Kidney (tissue), 14 donors: Measurements from ENCODE around the gene PCTP. TPM values are rescaled to one million over a fixed set of nuclear protein-coding genes. Genes with fewer than 3 reads are reported as not detected.

Source experiments
- DNase-seq, 5 donors: peaks; one replicate each; pipeline ENCODE4 v3.0.0-alpha.2; 2013 to 2020
- FAIRE-seq: peaks from 2 replicates; lab custom pipeline; 2012; peaks lifted over from hg19 to GRCh38; lab: Jason Lieb, UNC
- H3K27ac ChIP-seq, 2 donors: one replicate each; pipeline ENCODE4 v1.7.0; 2013; ENCODE audit warnings: low read depth in 2 of 2, low read length in 2 of 2, inconsistent platforms in 1 of 2
- H3K27me3 ChIP-seq: one replicate; pipeline ENCODE4 v1.7.1; 2013; ENCODE audit warnings: low read length, inconsistent platforms; ENCODE audit not compliant: control insufficient read depth, insufficient read depth
- H3K36me3 ChIP-seq, 3 donors: one replicate each; pipeline versions ENCODE4 v1.7.0 to v1.7.1; 2013; ENCODE audit warnings: low read length in 3 of 3, control low read depth in 1 of 3, inconsistent platforms in 1 of 3; ENCODE audit not compliant: insufficient read depth in 3 of 3, control insufficient read depth in 2 of 3
- H3K4me1 ChIP-seq, 3 donors: one replicate each; pipeline versions ENCODE4 v1.7.0 to v1.7.1; 2013; ENCODE audit warnings: low read length in 3 of 3, inconsistent platforms in 1 of 3, low read depth in 1 of 3; ENCODE audit not compliant: control insufficient read depth in 2 of 3, insufficient read depth in 2 of 3
- H3K4me3 ChIP-seq, 3 donors: one replicate each; pipeline versions ENCODE4 v1.7.0 to v1.8.1; 2013; ENCODE audit warnings: low read length in 3 of 3, control low read depth in 1 of 3, inconsistent platforms in 1 of 3
- H3K9ac ChIP-seq, 3 donors: one replicate each; pipeline versions ENCODE4 v1.7.0 to v1.7.1; 2013; ENCODE audit warnings: low read length in 3 of 3, control low read depth in 1 of 3, inconsistent platforms in 1 of 3
- H3K9me3 ChIP-seq, 3 donors: one replicate each; pipeline versions ENCODE4 v1.7.0 to v1.7.1; 2013; ENCODE audit warnings: low read length in 3 of 3, control low read depth in 1 of 3, inconsistent platforms in 1 of 3; ENCODE audit not compliant: control insufficient read depth in 2 of 3, insufficient read depth in 1 of 3
- CTCF ChIP-seq: IDR thresholded peaks from 3 replicates; pipeline ENCODE4 v1.5.1; 2012; ENCODE audit warnings: mild to moderate bottlenecking, moderate library complexity, borderline replicate concordance; ENCODE audit not compliant: insufficient read depth; ENCODE audit errors: extremely low read depth
- intact Hi-C: fragments of 100-400 bp; cut with DNase I; formaldehyde crosslinking; loops from one replicate; pipeline ENCODE4 v1.11.1; 2022
- polyA plus RNA-seq: library from polyadenylated mRNA; stranded (reverse); fragments of 350-450 nt; fragmentation: Illumina TruSeq; extraction: RNeasy Lipid Tissue Mini Kit (QIAGEN cat#74804); gene quantifications from one replicate; pipeline ENCODE4 v1.2.3, GENCODE V29; 2014; ENCODE audit warnings: low read depth, low replicate concordance; ENCODE audit not compliant: insufficient read depth
- total RNA-seq: library from RNA; stranded (reverse); fragmentation: NEBNext Ultra II Directional; extraction: Animal tissue kit (Norgen Biotek cat#: 25700); gene quantifications from one replicate; pipeline ENCODE4 v1.2.1, GENCODE V29; 2021
- donor health status: control.
- donor health status: control.
- donor health status: control.
- donor health status: control.
- donor health status: control.
- donor health status: DM: yes; HTN: yes; CAD: no.
- donor health status: Normal renal cell carcinoma (clear cell type).

PCTP gene
- total and polyA plus RNA-seq, 2 donors from 2014 or later, result 18.7 to 39.2 TPM

- Histone ChIP-seq H3K9ac (no peak overlapping the region), H3K36me3 (no peaks in the 10 kb centered on the region), H3K4me3 (no peak overlapping the region), H3K27me3 (no peaks in the 10 kb centered on the region), H3K4me1 (no peaks in the 10 kb centered on the region), H3K27ac (no peak overlapping the region), H3K9me3 (no peaks in the 10 kb centered on the region)
- intact Hi-C loops, result no loop called here
- FAIRE-seq, result no peak
- TF ChIP-seq CTCF, result no peak
- no peak for DNase-seq
These were observed 8.4 kb upstream of the PCTP start for GRCh38 chr17:55742272-55743102.

- intact Hi-C loops, result no loop called here
- DNase-seq (peak in 1 of 5 donors; percentile 47), FAIRE-seq (no peak)
- no peaks in the 10 kb centered on the region for H3K27me3 ChIP-seq
- H3K9ac ChIP-seq, result no peak overlapping the region
- no peaks in the 10 kb centered on the region for H3K9me3 ChIP-seq
- H3K4me3 ChIP-seq, result no peak overlapping the region
- no peaks in the 10 kb centered on the region for H3K36me3 ChIP-seq
- H3K4me1 ChIP-seq, result no peaks in the 10 kb centered on the region
- no peak for TF ChIP-seq CTCF
- H3K27ac ChIP-seq, result no peak overlapping the region
These were observed 7.7 kb upstream of the PCTP start for GRCh38 chr17:55743103-55743679.

GRCh38 chr17:55745258-55745657, 5.6 kb upstream of the PCTP start:
- H3K4me1 ChIP-seq, result no peaks in the 10 kb centered on the region
- TF ChIP-seq CTCF, result no peak
- no peak overlapping the region for H3K9ac ChIP-seq
- intact Hi-C loops, result no loop called here
- no peaks in the 10 kb centered on the region for H3K36me3 ChIP-seq
- H3K27ac ChIP-seq, result no peak overlapping the region
- no peak for FAIRE-seq
- no peaks in the 10 kb centered on the region for H3K9me3 ChIP-seq
- no peaks in the 10 kb centered on the region for H3K27me3 ChIP-seq
- DNase-seq, result no peak
- H3K4me3 ChIP-seq, result no peak overlapping the region
